Ovary (tissue), 3 donors: Measurements from ENCODE around the gene DRC7.

ENCODE experiments used
- CTCF ChIP-seq, 3 donors: fragments of 450-650 bp in 2 of 3; fragments of 200-600 bp in 1 of 3; IDR thresholded peaks; one replicate each; pipeline versions ENCODE4 v1.5.1 to v1.8.0; 2016 to 2022; ENCODE audit warnings: antibody characterized with exemption in 3 of 3, mild to moderate bottlenecking in 1 of 3
- POLR2A ChIP-seq: fragments of 450-650 bp; IDR thresholded peaks from one replicate; pipeline ENCODE4 v1.6.1; 2017; ENCODE audit warnings: antibody characterized with exemption, mild to moderate bottlenecking, moderate library complexity
- donor health status: DM: no; HTN: no; CAD: no.

- TF ChIP-seq CTCF (IDR thresholded peaks at IDR 0.05) (no peak), POLR2A (no peak)
Measured at GRCh38 chr16:57666353-57667047, 28.1 kb upstream of the DRC7 start.
